GM19023 (cell line): ENCODE results near the gene GRIK3.

Experiments
- ATAC-seq: cut with Tn5 transposase; IDR thresholded peaks from one replicate; pipeline ENCODE4 v1.9.1; 2021; ENCODE audit warnings: mild to moderate bottlenecking, moderate library complexity; ENCODE audit not compliant: unreplicated experiment

The GRIK3 gene

DNA sequence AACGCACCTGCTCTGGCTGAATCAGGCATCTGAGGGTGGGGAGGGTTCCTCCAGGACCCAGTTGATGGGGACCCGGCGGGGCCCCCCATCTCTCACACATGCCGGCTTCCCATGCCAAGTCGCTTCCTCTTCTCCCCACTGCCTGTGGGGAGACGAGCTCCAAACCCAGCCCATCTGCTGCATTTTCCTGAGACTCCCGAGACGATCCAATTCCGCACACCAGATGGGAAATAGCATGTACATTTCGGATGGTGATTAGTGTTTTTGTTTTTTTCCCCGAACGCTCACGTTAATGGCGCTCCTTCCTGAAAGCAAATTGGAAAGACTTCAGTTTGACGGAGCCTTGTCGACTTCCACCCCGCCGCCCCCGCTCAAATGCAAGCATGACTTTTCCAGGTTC, 13.2 kb upstream of the GRIK3 start:
- ATAC-seq, result no peak

DNA sequence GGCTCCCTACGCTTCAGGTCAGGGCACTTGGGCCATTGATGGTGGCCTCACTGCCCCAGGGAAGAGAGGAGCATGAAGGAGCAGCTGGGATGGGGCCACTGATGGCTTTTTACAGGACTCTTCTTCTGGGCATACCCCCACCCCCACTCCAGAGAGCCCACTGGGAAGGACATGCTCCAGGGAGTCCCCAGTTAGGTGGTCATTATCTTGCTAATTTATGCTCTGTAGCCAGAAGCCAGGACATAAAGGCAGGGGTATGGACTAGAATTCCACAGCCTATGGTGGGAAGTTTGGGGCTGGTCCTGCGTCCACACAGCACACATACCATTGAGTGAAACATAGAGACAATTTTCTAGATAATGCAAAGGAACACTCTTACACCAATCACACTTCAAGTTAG, 8.8 kb upstream of the GRIK3 start:
- no peak for ATAC-seq

DNA sequence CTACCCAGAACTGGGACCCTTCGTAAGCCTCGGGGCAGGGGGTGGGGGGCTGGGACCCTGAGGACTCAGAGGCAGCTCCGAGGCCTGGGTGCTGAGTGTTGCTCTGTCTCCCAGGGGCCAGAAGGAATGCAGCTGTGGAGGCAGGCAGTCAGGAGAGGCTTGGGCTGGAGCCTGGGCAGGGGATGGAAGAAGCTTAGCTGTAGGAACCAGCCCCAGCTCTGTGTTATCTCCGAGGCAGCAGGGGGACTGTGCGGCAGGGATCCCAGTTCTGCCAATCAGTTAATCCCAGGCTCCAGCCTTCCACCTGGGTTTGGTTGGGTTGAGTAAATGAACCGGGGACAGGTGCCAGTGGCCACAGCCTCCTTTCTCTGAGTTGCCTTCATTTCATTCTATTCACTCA, 8.2 kb upstream of the GRIK3 start:
- no peak for ATAC-seq

DNA sequence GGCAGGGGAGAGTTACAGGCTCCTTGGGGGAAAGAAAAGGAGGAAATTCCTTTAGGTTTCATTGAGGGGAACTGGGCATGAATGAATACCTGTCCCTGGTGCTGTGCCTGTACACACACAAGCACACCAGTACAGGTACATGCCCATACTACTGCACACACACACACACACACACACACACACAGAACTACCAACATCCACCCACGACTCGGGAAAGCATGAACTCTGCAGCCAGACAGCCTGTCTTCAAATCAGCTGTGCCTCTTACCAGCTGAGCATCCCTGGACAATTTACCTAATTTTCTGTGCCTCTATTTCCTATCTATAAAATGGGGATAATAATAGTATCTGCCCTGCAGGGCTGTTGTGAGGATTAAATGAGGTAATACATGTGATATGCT, 7.2 kb upstream of the GRIK3 start:
- no peak for ATAC-seq

DNA sequence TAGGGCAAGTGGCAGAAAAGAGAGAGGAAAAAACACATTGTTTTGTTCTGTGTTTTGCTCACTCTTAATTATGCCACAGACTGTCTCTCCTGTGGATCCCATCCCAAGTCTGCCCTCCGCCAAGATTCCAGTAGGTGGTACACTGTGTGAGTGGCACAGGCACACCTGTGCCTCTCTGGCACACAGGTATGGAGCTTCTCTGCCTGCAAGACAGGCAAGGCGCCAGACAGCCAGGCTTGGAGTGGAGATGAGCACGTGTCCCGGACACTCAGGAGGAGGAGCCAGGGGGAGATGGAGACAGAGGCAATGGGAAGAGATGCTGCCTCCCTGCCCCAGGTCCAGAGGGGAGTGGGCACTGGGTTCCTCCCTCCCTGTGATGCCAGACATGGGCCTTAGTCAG, 6.5 kb upstream of the GRIK3 start:
- ATAC-seq, result no peak

DNA sequence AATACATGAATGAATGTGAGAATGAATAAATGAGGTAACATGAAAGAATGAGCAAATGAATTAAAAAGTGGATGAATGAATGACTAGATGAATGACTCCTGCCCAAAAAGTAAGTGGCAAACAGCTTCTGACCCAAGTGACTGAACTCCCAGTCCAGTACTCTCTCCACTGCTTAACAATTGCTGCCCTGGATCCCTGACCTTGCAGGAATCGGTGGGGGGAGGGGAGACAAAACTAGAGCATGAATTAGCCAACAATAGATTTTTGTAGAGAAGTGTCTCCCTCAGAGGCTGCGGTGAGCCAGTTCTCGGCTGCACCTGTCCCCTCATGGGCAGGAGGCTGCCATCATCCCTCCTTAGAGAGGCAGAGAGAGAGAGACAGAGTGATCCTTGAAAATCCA, 5.9 kb upstream of the GRIK3 start:
- ATAC-seq, result no peak

DNA sequence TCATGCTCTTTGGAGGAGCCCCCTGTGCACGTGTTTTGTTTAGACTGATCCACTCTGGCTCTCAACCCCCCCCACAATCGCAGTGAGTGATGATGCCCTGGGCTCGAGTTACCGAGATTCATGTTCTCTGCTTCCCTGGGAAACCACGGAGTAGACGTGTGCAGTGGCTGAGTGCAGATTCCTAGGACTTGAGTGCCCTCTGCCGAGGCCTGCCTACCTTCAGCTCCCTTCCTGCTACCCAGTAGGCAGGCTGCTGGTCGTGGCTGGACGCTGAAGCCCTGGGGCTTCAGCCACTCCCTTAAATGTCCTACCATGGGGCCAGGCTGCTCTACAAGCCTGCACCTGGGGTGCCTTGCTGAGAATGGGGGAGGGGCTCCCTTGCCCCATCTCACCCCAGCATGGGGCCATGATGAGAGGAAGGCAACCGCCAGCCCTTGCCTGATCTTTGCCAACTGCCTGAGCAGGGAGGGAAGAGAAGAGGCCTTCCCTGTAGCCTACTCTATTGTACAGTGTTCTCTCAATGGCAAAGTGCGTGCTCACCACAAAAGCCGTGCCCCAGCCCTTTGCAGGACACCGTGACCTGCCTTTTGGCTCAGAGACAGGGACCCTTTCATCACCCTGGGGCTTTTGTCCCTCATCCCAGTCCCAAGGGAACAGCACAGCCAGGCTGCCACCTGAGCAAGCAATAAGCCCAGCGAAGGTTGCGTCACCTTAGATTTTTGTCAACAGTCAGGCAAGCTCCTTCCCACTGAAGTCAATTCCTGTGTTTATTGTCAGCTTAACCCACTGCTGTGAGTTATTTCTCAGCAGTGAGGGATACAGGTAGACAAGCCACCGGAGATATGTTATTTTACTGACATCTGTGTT, 4.1 kb upstream of the GRIK3 start:
- no peak for ATAC-seq

DNA sequence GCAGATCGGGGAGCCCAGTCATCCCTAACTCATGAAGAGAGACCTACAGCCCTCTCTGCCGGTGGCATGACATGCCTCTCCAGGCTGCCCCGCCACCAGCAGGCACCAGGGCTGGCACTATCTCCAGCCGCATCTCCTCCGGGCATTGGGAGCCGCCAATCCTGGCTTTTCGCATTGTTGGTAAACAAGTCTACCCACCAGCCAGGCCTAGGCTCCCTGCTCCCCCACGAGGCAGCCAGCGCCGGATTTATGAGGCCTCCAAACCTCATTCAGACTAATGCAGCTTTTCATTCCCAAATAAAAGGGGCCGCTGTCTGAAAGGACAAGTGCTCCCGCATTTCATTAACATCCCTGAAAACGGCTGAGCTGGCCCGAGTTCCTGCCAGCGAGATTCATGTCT, 3.4 kb upstream of the GRIK3 start:
- no peak for ATAC-seq

DNA sequence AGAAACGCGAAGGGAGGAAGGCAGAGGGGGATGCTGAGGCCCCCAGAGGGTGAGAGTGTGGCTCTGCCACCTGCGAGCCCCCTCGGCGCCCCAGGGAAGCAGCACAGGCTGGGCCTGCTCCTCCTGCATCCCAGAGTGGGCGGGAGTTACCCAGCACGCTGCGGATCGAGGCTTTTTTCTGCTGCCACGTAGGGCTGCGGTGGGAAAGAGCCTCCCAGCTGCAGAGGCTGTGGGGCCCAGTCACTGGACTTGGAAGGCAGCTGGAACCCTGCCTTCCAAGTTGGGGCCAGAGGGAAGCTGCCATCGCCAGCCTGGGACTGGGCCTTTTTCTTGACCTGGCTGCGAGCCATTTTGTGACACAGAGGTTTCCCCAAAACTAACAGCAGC, 2.3 kb upstream of the GRIK3 start:
- no peak for ATAC-seq

DNA sequence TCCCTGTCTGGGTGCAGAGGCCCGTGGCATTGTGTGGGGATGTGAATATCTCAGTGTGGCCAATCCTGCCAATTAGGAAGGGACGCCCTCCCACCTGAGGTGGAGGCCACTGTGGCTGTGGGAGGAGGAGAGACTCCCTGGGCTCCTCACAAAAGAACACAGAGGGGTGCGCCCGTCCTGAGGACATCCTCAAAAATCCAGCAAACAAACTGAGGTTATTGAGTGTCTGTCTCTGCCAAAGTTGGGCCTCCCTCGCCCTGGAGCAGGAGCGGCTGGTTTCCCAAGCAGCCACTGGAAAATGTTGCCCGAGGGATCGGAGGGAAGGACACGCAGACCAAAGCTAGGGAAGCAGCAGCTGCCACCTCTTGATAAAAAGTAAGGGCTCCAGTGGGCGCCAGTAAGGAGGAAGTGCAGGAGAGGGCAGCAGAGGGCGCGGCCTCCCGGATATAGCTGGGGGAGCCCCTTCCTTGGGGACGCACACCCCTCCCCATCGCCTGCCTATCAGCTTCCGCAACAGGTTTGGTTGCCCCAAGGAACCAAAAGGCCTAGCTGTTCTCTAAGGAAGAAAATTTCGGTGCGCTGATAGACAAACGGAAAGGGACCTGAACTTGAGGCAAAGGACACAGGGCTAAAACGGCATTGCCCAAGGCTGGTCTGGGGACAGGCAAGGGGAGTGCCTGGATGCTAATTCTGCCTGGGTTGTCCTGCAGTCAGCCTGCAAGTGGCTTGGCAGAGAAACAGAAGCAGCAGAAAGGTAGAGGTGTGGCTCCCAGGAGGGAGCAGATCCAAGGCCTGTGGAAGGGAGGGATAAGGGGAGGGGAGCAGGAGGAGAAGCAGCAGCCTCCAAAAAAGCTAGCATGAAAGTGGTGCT, 1.7 kb upstream of the GRIK3 start:
- ATAC-seq, result no peak

DNA sequence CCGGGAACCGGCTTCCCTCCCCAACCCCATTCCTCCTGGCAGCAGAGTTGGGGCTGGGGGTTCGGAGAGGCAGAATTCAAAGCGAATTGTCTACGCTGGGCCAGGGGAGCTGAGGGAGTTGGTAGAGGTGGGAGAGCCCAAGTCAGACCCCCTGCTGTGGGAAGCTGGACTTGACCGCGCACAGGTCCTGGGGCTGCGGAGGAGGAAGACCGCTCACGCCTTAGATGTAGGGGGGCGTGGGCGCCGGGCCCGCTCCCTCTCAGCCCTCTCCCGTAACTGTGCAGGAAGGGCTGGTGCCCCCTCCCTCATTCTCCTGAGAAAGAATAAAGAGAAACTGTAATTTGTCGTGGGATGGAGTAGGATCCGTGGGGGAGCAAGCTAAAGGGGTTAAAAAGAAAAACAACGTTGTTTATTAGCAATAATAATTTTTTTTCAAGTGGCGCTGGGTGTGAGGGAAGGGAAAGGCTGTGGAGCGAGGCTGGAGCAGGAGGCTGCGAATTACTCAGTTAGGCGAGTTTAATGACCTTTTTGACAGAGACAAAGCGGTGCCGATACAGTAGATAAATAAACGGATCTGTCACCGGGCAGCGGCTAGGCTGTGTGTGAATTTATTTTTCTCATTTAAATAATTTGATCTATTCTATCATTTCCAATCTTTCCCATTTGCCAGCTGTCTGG, 838 bp upstream of the GRIK3 start:
- ATAC-seq, result no peak

DNA sequence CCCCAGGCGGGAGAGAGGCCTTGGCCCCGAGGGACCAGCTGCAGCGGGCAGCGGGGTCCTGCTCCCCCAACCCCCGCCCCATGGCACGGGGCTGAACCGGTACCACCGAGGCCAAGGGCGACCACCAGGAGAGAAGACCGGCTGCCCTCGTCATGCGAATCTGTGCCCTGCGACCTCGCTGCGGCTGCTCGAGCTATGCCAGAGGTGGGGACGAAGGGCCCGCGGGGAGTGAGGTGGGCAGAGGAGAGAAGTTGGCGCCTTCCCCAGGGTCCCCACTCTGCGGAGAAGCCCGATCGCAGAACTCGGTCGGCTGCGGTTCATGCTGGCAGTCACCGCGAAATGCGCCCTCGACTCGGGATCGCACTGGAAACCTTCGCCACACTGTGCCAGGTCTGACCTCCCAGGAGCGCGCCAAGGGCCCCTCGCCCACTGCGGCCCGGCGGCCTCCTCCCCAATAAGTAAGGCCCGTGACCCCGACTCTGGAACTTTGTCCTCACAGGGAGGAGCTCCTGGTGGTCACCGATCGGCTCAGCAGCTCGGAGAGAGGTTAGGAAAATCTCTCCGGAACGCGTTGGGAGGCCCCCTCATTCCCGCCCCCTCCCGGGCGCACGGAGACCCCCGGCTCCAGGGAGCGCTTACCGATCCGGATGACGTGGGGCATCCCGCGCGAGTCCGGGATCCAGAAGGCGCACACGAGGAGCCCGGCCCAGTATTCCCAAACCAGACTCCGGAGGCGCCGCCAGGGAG, 787 bp downstream of the GRIK3 start:
- ATAC-seq, result no peak

DNA sequence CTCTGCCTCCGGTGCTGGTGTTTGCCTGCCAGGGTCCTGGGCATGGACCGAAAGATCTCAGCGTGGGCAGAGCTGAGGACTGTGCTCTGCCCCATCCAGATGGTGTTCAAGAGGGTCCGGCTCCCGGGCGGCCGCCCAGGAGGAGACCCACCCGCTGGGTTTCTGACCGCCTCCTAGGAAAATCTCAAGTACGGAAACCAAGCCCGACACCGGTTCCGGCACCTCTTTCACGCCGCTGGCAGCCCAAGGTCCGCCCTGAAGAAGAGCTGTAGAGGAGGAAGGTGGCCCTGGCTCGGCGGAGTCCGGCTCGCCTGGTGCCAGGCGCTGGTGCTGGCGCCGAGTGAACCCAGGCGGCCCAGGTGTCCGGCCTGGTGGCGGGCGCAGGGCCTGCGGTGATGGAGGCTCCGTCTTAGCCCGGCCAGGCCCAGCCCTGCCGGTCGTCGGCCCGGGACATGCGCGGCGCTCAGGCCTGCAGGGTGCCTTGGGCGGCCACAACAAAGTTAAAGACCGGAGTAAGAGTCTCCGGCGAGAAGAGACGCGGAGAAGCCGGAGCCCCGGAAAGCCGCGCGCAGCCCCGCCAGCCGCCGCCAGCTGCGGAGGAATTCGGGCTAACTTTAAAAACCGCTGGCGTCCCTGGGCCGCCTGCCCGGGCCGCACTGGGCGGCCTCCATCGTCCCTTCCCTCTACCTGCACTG, 1.5 kb downstream of the GRIK3 start:
- no peak for ATAC-seq

DNA sequence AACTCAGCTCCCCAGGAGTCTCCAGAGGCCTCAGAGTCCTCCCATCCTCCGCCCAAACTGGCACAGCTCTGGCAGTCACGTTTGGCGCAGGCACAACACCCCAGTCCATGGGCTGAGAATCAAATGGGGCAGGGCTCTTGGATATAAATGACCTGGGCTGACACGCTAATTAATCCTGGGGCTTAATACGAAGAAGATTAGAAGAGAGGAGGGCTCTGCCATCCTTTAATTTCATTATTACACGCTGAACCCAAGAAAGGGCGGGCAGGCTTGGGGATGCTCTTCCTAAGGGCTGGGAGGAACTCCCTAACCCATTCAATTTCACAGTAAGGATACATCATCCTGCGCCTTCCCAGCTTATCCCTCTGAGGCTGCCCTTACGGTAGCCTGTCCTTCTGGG, 2.4 kb downstream of the GRIK3 start:
- ATAC-seq, result no peak

DNA sequence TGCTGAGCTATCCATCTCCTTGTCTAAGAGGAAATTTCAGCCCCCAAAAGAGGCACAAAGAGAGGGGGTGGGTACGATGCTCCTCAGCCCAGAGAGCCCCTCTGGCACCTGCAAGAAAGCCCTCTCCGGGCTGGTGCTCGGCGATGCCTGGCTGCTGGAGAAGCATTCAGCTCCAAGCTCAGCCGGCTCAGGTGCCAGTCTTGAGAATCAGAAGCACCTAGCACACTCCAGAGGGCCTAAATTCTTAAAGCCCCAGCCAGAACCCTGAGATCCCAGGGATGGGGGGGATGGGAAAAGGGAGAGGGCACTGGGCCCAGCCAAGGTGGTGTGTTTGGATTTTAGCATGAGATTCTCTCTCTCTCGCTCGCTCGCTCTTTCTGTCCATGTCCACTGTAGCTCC, 2.9 kb downstream of the GRIK3 start:
- no peak for ATAC-seq

DNA sequence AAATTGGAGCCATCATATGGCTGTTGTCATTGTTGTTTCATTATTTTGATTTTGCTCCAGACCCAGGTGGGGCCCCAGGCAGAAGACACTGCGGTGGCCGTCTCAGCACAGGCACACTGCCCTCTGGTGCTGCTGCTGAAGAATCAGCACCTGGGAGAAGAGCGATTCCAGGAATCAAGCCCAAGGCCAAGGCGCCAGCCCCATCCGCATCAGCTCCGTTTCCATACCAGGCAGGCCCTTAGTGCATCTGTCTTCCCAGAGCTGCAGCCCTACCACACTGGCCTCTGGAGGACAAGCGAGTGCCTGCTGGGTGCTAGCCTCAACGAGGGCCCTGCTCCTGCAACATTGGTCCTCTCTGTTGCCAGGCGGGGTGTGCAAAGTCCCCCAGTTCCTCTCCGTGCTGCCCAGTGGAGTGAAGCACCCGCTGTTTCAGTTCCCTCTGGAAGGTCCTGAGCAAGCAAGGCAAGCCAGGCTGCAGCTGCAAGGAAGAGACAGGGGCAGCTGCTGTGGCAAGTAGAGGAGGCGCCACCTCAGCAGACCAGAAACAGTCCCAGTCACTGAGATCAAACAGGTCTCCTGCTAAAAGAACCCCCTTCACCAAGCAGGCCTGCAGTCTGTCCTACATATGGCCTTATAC, 5.2 kb downstream of the GRIK3 start:
- no peak for ATAC-seq

DNA sequence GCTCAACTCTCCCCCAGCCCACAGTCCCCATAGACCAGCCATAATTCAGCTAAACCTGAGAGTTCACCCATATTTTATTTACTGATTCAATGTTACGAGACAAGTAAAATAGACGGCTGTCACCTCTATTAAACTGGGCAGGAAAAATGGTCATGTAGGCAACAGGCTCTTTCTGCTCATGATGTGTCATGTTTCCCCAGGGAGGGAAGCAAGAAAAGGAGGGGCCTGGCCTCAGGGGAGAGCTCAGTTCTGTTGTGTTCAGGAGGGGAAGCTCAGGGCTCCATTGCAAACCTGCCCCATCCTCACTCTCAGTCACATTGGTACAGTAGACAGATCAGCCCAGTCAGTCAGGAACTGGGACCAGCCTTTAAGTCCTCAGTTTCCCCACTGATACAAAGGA, 12.8 kb downstream of the GRIK3 start:
- no peak for ATAC-seq

DNA sequence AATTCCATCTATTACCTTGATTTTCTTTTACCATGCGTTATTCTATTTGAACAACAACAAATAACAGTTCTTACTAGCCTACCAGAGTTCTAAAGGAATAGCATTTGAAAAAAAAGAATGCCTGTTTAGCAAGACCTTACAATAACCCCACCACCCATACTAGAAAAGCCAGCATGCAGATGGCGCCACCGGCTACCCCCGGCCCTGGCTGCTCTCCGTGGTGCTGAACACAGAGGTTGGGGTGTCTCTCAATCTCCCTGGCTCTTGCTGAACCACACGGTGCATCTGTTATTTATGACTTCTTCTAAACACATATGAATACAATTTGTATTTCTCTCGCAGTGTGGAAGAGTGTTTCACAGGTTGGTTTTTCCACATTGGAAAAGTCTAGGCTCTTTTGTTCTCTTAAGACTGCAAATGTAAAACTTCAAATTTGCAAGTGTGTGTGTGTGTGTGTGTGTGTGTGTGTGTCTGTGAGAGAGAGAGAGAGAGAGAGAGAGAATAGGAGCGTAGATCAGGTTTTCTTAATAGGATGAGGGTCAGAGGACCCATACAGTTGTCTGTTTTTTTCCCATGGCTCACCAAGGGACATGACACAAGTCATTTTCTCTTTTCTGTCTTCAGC, 13.6 kb downstream of the GRIK3 start:
- no peak for ATAC-seq

DNA sequence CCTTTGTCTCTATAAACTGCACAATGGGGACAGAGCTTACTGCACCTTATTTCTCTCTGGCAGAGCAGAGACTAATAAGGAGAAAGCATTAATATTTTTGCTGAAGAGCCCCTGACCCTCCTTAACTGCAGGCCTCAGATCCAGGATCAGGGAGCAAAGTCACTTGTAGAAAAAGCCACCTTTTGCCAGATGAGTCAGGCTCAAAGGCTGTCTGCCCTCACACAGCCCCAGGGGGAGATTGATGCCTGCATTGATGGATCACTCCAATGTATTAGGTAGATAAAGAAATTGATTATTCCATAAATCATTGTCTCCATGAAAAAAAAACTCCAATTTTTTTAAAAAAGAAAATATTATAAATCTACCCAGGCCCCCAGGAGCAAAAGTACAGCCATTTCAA, 15.8 kb downstream of the GRIK3 start:
- ATAC-seq, result no peak
